ENCODE results near the gene PNO1.
"Not testable (repeated sequence)": the region's sequence is repeated elsewhere in the genome, so short reads cannot be mapped to it uniquely, and the experiment has no call there.

The PNO1 gene

DNA sequence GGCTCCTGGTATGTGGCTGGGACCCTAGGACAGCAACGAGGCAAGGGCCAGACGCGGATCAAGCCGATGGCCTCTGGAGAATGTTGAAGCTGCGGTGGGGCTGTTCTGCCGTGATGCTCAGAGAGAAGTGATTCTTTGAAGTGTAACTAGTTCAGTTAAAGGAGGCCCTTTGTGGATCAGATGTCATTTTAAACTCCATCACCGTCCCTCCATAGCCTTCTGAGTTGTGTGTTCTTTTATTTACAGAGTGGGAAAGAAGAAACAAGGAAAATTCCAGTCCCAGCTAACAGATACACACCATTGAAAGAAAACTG is 403 bp downstream of the PNO1 start:
- DNase-seq (ENCODE audit: low read depth), result no peak
- Histone ChIP-seq H3K27me3 (replicated peaks; ENCODE audit: control insufficient read depth, insufficient read depth, low read length) (no peaks in the 10 kb centered on the region), H3K4me3 (ENCODE audit: low read length) (peak overlapping the region; percentile 92), H3K9me3 (ENCODE audit: control insufficient read depth, low read length) (no peaks in the 10 kb centered on the region), H3K4me1 (ENCODE audit: control insufficient read depth, insufficient read depth, low read length) (peaks cover 21% of the 10 kb centered on the region), H3K9ac (ENCODE audit: low read length) (peak overlapping the region; percentile 91), H3K36me3 (ENCODE audit: control insufficient read depth, insufficient read depth, low read length, severe bottlenecking) (peaks cover 30% of the 10 kb centered on the region)

DNA sequence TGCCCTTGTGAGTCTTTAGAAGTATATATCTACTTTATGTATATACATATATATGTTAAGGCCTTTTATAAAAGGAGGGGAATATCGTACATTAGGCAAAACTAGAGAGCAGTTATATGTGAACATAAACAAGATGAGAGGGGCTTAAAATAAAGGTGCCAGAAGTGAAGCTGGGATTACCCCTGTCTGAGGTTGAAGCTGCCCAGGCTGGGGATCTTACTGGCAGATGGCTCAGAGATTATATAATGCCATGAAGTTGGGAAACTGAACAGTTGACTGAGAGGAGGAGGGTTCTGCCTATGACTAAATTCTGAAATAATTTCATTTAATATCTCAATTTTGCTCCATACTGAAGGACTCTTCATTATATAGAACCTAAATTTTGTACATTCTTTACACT is 6.0 kb downstream of the PNO1 start:
- Histone ChIP-seq H3K9ac (ENCODE audit: low read length) (no peak overlapping the region), H3K4me3 (ENCODE audit: low read length) (no peak overlapping the region), H3K27me3 (replicated peaks; ENCODE audit: control insufficient read depth, insufficient read depth, low read length) (no peaks in the 10 kb centered on the region), H3K4me1 (ENCODE audit: control insufficient read depth, insufficient read depth, low read length) (peaks cover 18% of the 10 kb centered on the region), H3K36me3 (ENCODE audit: control insufficient read depth, insufficient read depth, low read length, severe bottlenecking) (peaks cover 69% of the 10 kb centered on the region), H3K9me3 (ENCODE audit: control insufficient read depth, low read length) (no peaks in the 10 kb centered on the region)
- no peak for DNase-seq (ENCODE audit: low read depth)

DNA sequence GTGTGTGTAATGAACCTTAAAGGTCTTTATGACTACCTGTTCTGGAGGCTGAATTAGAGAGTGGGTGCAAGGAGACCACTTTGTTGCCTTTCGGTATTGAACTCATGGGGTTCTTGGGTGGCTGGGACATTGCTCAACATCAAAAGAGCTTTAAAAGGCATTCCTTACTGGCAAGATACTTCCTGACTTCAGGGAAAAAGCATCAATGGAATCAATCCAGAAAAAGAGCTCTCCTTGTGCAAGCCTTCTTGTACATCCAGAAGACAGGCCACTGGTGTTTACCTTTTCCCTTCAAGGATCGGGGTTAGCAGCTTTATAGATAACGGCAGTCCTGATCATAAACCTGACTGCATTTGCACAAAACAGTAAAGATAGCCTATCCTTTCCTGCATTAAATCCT is 9.5 kb downstream of the PNO1 start:
- Histone ChIP-seq H3K4me3 (ENCODE audit: low read length) (no peak overlapping the region), H3K27me3 (replicated peaks; ENCODE audit: control insufficient read depth, insufficient read depth, low read length) (no peaks in the 10 kb centered on the region), H3K4me1 (ENCODE audit: control insufficient read depth, insufficient read depth, low read length) (peaks cover 8% of the 10 kb centered on the region), H3K36me3 (ENCODE audit: control insufficient read depth, insufficient read depth, low read length, severe bottlenecking) (peaks cover 72% of the 10 kb centered on the region), H3K9ac (ENCODE audit: low read length) (no peak overlapping the region), H3K9me3 (ENCODE audit: control insufficient read depth, low read length) (no peaks in the 10 kb centered on the region)
- DNase-seq (ENCODE audit: low read depth), result peak; percentile 39

DNA sequence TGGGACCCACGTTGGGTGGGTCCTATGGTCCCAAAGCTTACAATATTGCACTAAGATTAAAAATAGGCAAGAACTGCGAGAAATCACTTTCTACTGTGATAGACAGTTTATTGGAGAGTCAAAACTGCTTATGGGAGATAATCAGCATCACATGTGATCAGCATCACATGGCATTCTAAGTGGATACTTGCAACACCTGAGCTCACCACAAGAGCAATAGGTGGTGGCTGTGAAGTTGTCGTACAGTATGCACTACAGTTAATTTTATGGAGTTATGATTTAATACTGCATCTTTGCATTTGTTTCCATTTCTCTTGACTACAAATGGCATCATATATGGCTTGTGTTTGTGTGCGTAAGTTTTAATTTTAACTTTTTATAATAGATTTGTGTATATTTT is 11.6 kb downstream of the PNO1 start:
- Histone ChIP-seq H3K27me3 (replicated peaks; ENCODE audit: control insufficient read depth, insufficient read depth, low read length) (no peaks in the 10 kb centered on the region), H3K9ac (ENCODE audit: low read length) (no peak overlapping the region), H3K4me1 (ENCODE audit: control insufficient read depth, insufficient read depth, low read length) (peaks cover 8% of the 10 kb centered on the region), H3K4me3 (ENCODE audit: low read length) (no peak overlapping the region), H3K9me3 (ENCODE audit: control insufficient read depth, low read length) (no peaks in the 10 kb centered on the region), H3K36me3 (ENCODE audit: control insufficient read depth, insufficient read depth, low read length, severe bottlenecking) (peaks cover 68% of the 10 kb centered on the region)
- DNase-seq (ENCODE audit: low read depth), result no peak

DNA sequence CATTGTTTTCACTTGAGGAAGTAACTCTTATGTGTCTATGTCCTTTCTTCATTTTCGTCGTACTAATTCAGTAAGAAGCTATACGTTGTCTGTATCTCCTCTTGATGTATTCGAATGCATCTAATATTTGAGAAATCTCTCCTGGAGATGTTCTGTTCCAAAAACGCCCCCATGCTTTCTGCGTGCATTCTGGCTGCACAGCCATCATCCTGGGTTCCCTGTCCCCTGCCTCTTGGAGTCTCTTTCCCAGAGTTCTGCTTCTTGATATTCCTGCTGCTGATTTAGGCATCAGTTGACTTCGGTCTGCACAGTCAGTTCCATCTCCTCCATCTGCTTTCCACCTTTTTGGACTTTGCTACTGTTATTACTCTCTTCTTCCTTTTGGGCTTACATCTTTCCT is 13.5 kb downstream of the PNO1 start:
- H3K4me1 ChIP-seq (ENCODE audit: control insufficient read depth, insufficient read depth, low read length), result peaks cover 8% of the 10 kb centered on the region
- H3K27me3 ChIP-seq (replicated peaks; ENCODE audit: control insufficient read depth, insufficient read depth, low read length), result no peaks in the 10 kb centered on the region
- no peak for DNase-seq (ENCODE audit: low read depth)
- H3K36me3 ChIP-seq (ENCODE audit: control insufficient read depth, insufficient read depth, low read length, severe bottlenecking), result peaks cover 73% of the 10 kb centered on the region
- no peaks in the 10 kb centered on the region for H3K9me3 ChIP-seq (ENCODE audit: control insufficient read depth, low read length)
- H3K4me3 ChIP-seq (ENCODE audit: low read length), result no peak overlapping the region
- no peak overlapping the region for H3K9ac ChIP-seq (ENCODE audit: low read length)

DNA sequence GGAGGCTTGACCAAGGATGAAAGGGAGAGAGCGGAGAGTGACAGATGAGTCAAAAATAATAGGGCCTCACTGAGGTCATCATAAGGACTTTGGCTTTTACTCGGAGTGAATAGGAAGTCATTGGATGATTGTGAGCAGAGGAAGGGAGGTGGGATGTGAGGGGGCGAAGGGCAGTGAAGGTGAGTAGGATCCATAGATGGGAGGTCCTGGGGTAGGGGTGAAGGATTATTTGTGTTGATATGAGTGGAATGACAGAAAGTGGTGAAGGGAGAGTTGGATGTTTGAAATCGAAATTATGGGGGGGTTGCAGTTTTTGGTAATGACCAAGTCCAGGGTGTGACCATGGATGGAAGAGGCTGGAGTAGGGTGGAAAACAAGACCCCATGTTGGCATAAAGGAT is 14.0 kb downstream of the PNO1 start:
- Histone ChIP-seq H3K27me3 (replicated peaks; ENCODE audit: control insufficient read depth, insufficient read depth, low read length) (no peaks in the 10 kb centered on the region), H3K9me3 (ENCODE audit: control insufficient read depth, low read length) (no peaks in the 10 kb centered on the region), H3K4me1 (ENCODE audit: control insufficient read depth, insufficient read depth, low read length) (peaks cover 8% of the 10 kb centered on the region), H3K4me3 (ENCODE audit: low read length) (no peak overlapping the region), H3K9ac (ENCODE audit: low read length) (no peak overlapping the region), H3K36me3 (ENCODE audit: control insufficient read depth, insufficient read depth, low read length, severe bottlenecking) (peaks cover 73% of the 10 kb centered on the region)
- no peak for DNase-seq (ENCODE audit: low read depth)

DNA sequence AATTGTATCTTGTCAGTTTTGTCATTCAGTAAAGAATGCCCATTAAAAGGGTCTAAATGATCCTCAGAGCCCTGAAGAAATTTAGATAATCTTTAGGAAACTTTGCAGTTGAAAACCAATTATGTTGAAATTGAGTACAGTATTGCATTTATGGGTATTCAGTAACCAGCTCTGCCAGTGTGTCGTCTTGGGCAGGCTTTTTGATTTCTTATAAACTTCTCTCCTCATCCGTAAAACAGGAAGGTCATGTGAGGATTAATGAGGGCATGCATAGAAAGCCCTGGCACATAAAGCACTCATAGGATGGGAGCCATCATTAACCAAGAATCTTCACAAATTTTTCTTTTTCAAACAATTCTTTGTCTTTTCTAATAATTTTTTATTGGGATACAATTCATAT is 14.8 kb downstream of the PNO1 start:
- H3K36me3 ChIP-seq (ENCODE audit: control insufficient read depth, insufficient read depth, low read length, severe bottlenecking), result peaks cover 76% of the 10 kb centered on the region
- no peaks in the 10 kb centered on the region for H3K27me3 ChIP-seq (replicated peaks; ENCODE audit: control insufficient read depth, insufficient read depth, low read length)
- H3K4me1 ChIP-seq (ENCODE audit: control insufficient read depth, insufficient read depth, low read length), result peaks cover 1% of the 10 kb centered on the region
- no peak overlapping the region for H3K4me3 ChIP-seq (ENCODE audit: low read length)
- no peaks in the 10 kb centered on the region for H3K9me3 ChIP-seq (ENCODE audit: control insufficient read depth, low read length)
- no peak for DNase-seq (ENCODE audit: low read depth)
- no peak overlapping the region for H3K9ac ChIP-seq (ENCODE audit: low read length)

DNA sequence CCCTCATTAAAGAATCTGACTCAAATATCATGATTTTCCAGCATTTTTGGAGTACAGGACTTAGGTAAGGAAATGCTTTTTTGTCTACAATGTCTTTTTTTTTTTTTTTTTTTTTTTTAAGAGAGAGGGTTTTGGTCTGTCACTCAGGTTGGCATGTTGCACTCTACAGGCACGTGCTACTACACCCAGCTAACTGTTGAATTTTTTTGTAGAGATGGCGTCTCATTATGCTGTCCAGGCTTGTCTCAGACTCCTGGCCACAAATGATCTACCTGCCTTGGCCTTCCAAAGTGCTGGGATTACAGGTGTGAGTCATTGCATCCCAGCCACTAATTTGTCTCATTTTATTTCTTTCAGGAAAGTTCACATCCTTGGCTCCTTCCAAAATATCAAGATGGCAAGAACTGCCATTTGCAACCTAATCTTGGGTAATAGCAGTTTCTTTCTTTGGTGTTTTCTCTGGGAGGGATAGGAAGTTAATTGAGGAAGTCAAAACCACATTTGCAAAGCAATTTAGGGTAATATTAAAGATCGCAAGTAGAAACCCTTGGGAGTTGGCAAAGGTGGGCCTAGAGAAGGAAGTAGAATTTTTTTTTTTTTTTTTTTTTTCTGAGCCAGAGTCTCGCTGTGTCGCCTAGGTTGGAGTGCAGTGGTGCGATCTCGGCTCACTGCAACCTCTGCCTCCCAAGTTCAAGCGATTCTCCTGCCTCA is 15.5 kb downstream of the PNO1 start:
- Histone ChIP-seq H3K4me3 (ENCODE audit: low read length) (no peak overlapping the region), H3K9me3 (ENCODE audit: control insufficient read depth, low read length) (no peaks in the 10 kb centered on the region), H3K36me3 (ENCODE audit: control insufficient read depth, insufficient read depth, low read length, severe bottlenecking) (peaks cover 77% of the 10 kb centered on the region), H3K4me1 (ENCODE audit: control insufficient read depth, insufficient read depth, low read length) (no peaks in the 10 kb centered on the region), H3K27me3 (replicated peaks; ENCODE audit: control insufficient read depth, insufficient read depth, low read length) (no peaks in the 10 kb centered on the region), H3K9ac (ENCODE audit: low read length) (no peak overlapping the region)
- no peak for DNase-seq (ENCODE audit: low read depth)

DNA sequence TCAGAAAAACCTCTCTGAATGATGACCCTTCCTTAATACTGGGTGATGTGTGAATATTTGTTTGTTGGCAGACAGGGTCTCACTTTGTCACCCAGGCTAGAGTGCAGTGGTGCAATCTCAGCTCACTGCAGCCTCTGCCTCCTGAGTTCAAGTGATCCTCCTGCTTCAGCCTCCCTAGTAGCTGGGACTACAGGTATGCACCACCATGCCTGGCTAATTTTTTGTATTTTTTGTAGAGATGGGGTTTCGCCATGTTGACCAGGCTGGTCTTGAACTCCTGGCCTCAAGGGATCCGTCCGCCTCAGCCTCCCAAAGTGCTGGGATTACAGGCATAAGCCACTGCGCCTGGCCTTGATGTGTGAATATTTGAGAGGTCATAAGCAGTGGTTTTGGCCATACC is 17.5 kb downstream of the PNO1 start:
- not testable (repeated sequence) for H3K9ac ChIP-seq (ENCODE audit: low read length); DNase-seq (ENCODE audit: low read depth); H3K4me3 ChIP-seq (ENCODE audit: low read length); H3K27me3 ChIP-seq (replicated peaks; ENCODE audit: control insufficient read depth, insufficient read depth, low read length); H3K4me1 ChIP-seq (ENCODE audit: control insufficient read depth, insufficient read depth, low read length); H3K9me3 ChIP-seq (ENCODE audit: control insufficient read depth, low read length)
- peaks cover 86% of the 10 kb centered on the region for H3K36me3 ChIP-seq (ENCODE audit: control insufficient read depth, insufficient read depth, low read length, severe bottlenecking)

DNA sequence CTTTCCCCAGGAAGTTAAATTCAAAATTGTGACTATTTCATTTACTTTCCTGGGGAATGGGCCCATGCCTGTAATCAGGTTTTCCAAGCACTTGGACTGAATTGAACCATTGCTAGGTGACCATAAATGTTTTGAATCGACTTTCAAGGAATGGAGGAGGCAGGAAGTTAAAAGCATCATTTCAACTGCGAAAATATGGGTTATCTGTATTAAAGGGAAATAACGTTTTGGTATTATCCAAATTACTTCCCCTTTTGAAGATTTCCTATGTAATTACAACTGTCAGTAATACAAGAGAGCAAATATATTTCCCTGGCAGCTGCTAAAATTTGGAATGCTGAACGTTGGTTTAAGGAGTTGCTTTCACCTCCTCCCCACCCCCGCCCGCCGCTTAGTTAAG is 19.0 kb downstream of the PNO1 start:
- Histone ChIP-seq H3K36me3 (ENCODE audit: control insufficient read depth, insufficient read depth, low read length, severe bottlenecking) (peaks cover 88% of the 10 kb centered on the region), H3K9ac (ENCODE audit: low read length) (no peak overlapping the region), H3K9me3 (ENCODE audit: control insufficient read depth, low read length) (no peaks in the 10 kb centered on the region), H3K27me3 (replicated peaks; ENCODE audit: control insufficient read depth, insufficient read depth, low read length) (no peaks in the 10 kb centered on the region), H3K4me1 (ENCODE audit: control insufficient read depth, insufficient read depth, low read length) (no peaks in the 10 kb centered on the region), H3K4me3 (ENCODE audit: low read length) (no peak overlapping the region)
- DNase-seq (ENCODE audit: low read depth), result no peak

DNA sequence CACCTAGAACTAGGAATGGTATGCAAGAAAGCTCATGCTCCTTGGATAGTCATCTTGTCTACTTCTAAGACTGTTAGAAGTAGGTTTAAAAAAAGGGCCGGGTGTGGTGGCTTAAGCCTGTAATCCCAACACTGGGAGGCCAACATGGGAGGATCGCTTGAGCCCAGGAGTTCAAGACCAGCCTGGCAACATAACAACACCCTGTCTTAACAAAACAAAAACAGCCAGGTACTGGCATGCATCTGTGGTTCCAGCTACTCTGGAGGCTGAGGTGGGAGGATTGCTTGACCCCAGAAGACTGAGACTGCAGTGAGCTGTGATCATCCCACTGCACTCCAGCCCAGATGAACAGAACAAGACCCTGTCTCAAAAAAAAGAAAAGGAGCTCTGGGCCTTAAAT is 19.9 kb downstream of the PNO1 start:
- H3K36me3 ChIP-seq (ENCODE audit: control insufficient read depth, insufficient read depth, low read length, severe bottlenecking), result peaks cover 81% of the 10 kb centered on the region
- H3K4me3 ChIP-seq (ENCODE audit: low read length), result no peak overlapping the region
- DNase-seq (ENCODE audit: low read depth), result no peak
- H3K9ac ChIP-seq (ENCODE audit: low read length), result no peak overlapping the region
- no peaks in the 10 kb centered on the region for H3K4me1 ChIP-seq (ENCODE audit: control insufficient read depth, insufficient read depth, low read length)
- H3K9me3 ChIP-seq (ENCODE audit: control insufficient read depth, low read length), result no peaks in the 10 kb centered on the region
- no peaks in the 10 kb centered on the region for H3K27me3 ChIP-seq (replicated peaks; ENCODE audit: control insufficient read depth, insufficient read depth, low read length)

DNA sequence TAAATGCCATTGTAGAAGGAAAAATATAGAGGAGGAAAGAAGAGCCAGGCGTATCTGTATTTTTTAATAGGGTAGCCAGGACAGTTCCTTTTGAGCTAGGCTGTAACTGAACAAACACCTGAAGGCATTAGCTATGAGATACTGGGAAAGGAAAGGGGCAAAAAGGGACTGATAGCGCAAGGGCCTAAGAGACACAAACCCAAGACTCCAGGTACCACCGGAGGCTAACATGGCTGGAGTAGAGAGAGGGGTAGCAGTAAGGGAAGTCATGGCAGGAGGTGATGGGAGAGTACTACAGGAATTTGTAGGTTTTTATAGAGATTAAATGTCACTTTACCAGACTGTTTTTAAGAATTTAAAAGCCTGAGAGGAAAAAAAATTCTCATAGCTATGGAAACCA is 20.7 kb downstream of the PNO1 start:
- no peaks in the 10 kb centered on the region for H3K9me3 ChIP-seq (ENCODE audit: control insufficient read depth, low read length)
- H3K27me3 ChIP-seq (replicated peaks; ENCODE audit: control insufficient read depth, insufficient read depth, low read length), result no peaks in the 10 kb centered on the region
- no peak overlapping the region for H3K9ac ChIP-seq (ENCODE audit: low read length)
- no peak overlapping the region for H3K4me3 ChIP-seq (ENCODE audit: low read length)
- H3K4me1 ChIP-seq (ENCODE audit: control insufficient read depth, insufficient read depth, low read length), result no peaks in the 10 kb centered on the region
- peaks cover 76% of the 10 kb centered on the region for H3K36me3 ChIP-seq (ENCODE audit: control insufficient read depth, insufficient read depth, low read length, severe bottlenecking)
- DNase-seq (ENCODE audit: low read depth), result no peak
